Suprapubic skin (tissue), 4 donors: ENCODE data around the gene ZFAND3.

Experiments used
- CTCF ChIP-seq, 2 donors: fragments of 200-600 bp in 1 of 2; fragments of 450-650 bp in 1 of 2; sonication (generic) in 1 of 2; IDR thresholded peaks; one replicate each; pipeline ENCODE4 v1.5.1; 2016 to 2019; ENCODE audit warnings: antibody characterized with exemption in 2 of 2, mild to moderate bottlenecking in 1 of 2, moderate library complexity in 1 of 2
- EP300 ChIP-seq: sonication (generic); formaldehyde crosslinking; IDR thresholded peaks from one replicate; pipeline ENCODE4 v1.6.1; 2017; ENCODE audit warnings: antibody characterized with exemption
- POLR2A ChIP-seq, 2 donors: fragments of 450-650 bp; IDR thresholded peaks; one replicate each; pipeline ENCODE4 v1.6.1; 2017; ENCODE audit warnings: antibody characterized with exemption in 2 of 2, mild to moderate bottlenecking in 2 of 2, moderate library complexity in 2 of 2
- POLR2AphosphoS5 ChIP-seq, 3 donors: sonication (generic); formaldehyde crosslinking; IDR thresholded peaks; one replicate each; pipeline ENCODE4 v1.6.1; 2017; ENCODE audit warnings: antibody characterized with exemption in 3 of 3

- TF ChIP-seq CTCF (IDR thresholded peaks at IDR 0.05) = no peak
- no peak for TF ChIP-seq POLR2A (IDR thresholded peaks at IDR 0.05)
- TF ChIP-seq POLR2AphosphoS5 (IDR thresholded peaks at IDR 0.05) = no peak
- no peak for TF ChIP-seq EP300
These were observed 333.7 kb downstream of the ZFAND3 start for GRCh38 chr6:38153076-38153797.
